NCI-H146 (cell line): ENCODE data around the gene TLN1.

Source experiments
- DNase-seq: peaks from one replicate; lab custom pipeline; 2025; lab: John Stamatoyannopoulos, UW

Gene TLN1

DNA sequence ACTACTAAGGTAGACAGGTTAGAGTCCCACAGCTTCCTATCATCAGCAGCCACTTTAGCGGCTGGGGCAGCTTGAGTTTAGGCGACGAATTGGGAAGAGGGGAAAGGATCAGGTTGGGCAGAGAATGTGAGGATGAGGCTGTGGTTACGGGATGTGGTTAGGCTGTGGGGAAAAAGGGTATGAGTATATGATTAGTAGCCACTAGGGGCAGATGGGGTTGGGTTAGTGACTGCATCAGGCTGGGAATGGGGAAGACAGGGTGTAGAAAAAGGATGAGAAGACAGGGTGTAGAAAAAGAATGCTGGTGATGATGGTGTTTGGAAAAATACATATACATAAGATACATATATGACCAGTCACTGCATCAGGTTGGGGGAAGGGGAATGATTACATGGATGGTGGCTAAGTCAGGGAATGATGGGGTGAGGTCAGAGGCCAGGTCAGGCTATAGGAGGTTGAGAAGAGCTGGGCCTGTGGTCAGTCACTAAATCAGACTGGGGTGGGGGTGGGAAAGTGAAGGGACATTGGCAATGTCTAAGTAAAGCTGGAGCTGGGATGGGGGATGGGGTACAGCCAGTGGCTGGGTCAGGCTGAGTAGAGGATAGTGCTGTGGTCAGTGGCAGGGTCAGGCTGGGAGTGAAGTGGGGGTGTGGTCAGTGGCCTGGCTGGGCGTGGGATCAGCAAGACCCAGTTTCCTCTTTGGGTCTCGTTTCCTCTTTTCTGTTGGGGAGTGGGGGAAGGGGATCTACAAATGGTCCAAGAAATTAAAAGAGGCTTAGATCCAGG lies 2.1 kb downstream of the TLN1 start:
- peak; percentile 27 for DNase-seq

GRCh38 chr9:35729101-35729500 lies 2.9 kb downstream of the TLN1 start:
- DNase-seq, result no peak

DNA sequence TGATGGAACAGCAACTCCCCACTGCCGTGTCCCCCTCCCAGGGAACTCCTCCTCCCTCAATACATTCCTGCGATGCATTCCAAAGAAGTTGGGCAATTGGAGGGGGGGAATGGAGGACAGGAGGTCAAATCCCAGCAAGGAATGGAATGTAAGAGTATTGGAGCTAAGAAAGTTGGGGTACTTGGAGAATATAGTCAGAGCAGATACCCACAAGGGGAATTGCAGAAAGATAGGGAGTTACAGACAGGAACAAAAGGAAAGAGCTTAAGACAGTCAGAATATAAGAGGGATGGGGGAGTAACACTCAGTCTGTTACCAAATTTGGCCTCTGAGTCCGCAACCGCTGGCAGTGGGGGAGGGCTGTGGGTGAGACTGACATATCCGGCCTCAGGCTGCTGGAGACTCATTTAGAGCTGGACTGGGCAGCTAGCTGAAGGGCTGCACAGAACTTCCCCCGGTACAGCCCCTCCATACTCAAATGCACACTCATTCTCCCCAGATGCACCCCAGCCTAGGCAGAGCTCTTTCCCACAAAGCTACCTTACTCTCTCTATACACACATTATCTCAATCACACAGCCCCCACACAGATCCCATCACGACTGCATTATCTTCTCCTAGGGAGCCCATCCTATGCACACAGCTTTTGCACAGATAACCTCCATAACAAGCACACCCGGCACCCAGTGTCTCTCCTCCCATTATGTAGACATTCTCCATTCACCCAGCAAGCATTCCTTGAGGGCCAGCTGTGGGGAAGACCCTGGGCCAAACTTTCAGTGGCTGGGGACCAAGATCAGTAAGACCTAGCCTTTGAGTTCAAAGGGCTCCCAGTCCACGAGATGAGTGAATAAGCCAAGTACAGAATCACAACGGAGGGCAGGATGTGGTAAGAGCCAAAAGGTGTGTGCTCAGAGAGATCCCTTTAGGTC lies 3.7 kb downstream of the TLN1 start:
- no peak for DNase-seq

DNA sequence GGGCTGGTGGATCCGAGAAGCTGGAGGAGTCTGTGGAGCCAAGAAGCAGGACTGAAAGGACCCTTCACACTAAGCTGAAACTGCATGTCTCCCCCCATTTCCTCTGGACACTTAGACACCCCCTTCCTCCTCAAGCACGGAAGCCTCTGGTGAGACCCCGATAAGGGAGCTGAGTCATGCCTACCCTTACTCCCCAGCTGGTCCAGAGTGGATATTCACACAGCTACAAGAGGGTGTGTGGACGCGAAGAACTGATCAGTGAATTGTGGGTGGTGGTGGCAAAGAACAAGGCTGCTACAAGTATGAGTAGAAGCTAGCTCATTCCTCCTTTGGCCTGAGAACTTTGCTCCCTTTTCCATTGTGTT lies 4.3 kb downstream of the TLN1 start:
- DNase-seq, result no peak

- no peak for DNase-seq
Observed at GRCh38 chr9:35726931-35727330, 5.1 kb downstream of the TLN1 start.

DNA sequence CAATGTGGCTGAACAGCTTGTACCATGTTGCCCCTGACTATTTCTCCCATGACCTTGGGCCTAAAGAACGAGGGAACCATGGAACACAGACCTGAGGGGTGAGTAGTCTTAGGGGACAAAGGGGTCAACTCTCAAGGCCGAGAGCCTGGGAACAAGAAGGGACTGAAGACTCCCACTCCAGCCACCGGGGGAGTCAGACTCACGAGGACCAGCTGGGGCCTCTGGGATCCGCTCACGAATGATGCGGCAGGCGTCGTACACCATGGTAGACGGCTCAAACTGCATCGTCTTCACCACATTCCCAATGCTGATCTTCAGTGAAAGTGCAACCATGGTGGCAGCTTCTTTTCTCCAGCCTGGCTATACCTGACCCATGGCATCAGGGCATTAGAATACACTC lies 6.6 kb downstream of the TLN1 start:
- no peak for DNase-seq

- no peak for DNase-seq
Observed at GRCh38 chr9:35723908-35724307, 8.1 kb downstream of the TLN1 start.

- no peak for DNase-seq
Observed at GRCh38 chr9:35723426-35723825, 8.6 kb downstream of the TLN1 start.

- DNase-seq, result no peak
Observed at GRCh38 chr9:35719546-35719945, 12.4 kb downstream of the TLN1 start.

DNA sequence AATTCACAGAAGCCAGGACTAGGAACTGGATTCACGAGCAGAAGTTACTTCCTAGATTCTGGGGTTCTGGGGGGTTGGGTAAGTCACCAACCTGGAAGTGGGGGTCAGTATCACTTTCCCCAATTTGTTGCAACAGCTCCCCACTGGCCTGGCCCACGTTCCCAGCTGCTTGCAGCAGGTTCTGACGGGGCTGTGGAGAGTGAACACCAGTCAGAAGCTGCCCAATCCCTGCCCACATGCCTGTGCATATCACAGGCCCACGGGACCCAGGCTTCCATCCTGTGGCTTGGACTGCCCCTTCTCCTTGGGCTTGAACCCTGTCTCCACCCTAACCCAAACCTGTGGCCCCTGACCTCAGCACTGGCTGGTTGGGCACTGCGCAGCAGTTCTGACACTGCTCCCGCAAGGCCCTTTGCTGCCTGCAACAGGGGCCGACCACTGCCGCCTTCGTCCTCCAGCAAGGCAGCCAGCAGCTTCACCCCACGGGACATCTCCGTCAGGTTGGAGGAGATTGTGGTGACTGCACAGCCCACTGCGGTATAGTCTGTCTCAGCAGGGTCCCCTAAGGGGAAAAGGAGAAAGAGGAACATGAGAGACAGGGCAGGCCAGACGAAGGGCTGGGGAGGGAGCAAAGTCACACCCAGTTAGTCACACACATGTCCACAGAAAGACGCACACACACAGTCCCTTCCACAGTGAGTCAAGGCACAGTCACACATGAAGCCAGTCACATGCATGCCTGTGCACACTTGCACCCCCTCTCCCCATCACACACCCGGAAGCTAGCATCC lies 13.1 kb downstream of the TLN1 start:
- no peak for DNase-seq

- no peak for DNase-seq
Observed at GRCh38 chr9:35717132-35717870, 14.7 kb downstream of the TLN1 start.

DNA sequence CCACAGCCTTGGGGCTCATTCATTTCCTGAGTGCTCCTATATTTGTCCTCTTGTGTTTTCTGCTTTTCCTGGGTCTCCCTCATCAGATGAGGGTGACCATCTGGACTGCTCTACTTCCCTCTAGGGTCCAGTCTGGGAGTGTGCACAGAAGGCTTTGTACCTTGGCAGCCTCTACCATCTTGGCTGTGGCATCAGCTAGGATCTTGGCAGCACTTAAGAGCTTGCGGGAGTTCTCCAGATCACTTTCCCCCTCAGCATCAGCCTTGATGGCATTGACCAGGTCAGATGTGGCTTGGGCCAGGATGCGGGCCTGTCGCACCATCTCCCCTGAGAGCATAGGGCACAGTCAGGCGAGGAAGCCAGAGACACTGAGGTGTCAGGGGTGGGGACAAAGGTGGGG lies 15.8 kb downstream of the TLN1 start:
- DNase-seq, result no peak

- no peak for DNase-seq
Observed at GRCh38 chr9:35714579-35715252, 17.3 kb downstream of the TLN1 start.

DNA sequence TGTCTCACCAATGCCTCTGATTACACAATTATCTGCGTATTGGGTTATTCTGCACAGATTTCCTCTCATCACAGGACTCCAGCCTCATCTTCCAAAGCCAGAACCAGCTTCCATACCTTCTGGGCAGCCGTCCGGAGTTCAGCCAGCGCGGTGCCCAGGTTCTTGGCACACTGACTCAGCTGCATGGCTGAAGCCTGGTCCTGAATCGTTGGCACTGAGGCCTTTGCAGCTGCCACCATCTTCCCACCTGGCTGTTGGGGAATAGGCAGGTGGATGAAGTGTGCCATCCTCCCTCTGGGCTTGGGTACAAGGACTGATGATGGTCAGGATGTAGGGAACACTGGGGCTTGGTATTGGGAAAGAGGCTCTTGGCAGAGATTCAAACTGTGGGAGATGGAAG lies 17.9 kb downstream of the TLN1 start:
- no peak for DNase-seq

- DNase-seq, result no peak
Observed at GRCh38 chr9:35713578-35713977, 18.4 kb downstream of the TLN1 start.

- DNase-seq, result no peak
Observed at GRCh38 chr9:35712762-35713400, 19.1 kb downstream of the TLN1 start.

DNA sequence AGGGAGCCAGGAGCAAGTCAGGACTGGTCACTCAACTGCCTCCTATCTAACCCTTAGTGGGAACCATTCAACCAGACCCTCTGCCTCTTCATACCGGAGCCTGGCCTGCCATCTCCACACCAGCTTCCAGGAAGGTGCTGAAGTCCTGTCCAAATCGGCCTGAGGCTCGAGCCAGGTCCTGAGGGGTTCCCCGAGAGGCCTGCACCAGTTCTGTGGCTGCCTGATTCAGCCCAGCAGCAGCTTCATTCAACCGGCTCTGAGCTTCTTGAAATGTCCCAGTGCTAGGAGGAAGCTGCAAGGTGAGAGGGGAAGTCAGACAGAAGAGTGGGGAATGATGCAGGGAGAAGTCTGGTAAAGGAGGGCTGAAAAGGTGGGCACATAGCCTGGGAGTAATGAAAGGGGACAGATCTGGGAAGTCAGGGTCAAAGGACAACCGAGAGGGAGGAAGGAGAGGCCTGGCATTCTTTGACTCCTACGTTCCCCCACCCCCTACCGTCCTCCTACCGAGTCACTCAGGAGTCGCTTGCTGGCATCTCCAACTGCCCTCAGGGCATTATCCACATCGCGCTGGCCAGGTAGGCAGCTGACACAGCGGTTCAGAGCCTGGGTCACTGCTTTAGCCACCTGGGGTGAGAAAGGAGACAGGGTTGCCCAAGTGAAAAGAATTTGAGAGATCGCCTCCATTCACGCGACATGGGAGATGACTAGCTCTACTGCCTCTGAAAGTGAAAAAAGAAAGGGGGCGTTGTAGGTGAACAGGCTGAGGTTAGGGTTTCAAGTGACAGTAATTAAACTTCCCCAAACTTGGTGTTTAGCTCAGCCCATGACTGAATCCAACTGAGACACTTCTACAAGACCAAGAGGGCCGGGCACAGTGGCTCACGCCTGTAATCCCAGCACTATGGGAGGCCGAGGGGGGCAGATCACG lies 20.2 kb downstream of the TLN1 start:
- no peak for DNase-seq

DNA sequence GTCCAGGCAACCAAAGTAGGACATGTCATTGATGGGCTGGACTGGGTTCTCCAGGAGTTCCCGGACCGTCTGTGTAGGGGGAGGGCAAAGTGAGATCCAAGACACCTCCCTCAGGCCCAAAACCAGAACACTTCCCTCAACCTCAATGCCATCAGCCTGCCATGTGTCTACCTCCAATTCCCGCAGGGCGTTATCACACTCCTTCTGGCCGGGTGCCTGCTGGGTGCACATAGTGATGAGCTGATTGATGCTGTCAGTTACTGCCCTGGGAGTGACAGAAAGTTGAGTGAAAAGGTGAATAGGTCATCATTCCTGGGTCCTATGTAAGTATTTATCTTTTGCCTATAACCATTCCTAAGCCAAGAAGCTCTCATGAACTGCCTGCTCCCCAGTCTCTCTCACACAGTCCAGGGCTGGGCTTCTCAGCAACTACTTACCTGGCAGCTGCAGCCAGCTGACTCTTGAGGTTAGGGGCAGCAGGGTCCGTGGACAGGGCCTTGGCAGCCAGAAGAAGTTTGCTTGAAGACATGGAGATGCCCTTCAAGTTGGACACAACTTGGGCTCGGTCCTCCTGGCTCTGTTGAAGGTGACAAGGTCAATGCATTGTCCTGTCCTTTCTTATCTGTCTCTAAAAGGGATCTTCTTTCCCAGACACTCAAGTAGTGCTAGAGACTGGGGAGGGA lies 21.0 kb downstream of the TLN1 start:
- no peak for DNase-seq

DNA sequence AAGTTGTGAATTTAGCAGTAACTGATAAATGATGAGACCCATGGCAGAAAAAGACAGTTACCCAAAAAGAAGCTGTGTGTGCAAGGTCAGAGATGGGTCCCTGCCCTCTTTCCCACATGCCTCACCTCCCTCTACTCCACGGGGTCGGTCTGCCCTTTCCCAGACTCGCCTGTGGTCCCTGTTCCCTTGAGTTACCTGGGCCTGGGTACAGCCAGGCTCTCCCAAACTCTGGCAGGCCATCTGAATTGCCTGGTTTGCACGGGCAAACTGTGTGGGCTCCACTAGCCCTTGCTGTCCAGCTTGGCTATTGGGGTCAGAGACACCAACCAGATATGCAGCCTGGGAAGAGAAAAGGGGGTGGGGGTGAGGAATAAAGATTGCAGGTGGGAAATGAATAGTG lies 23.8 kb downstream of the TLN1 start:
- no peak for DNase-seq
